A673 (cell line): ENCODE results near the gene DLGAP1. TPM values are rescaled to one million over a fixed set of nuclear protein-coding genes. Genes with fewer than 3 reads are reported as not detected.

ENCODE experiments used
- BruUV-seq: library from RNA; stranded (reverse); fragments of 400-500 nt; replicated peaks from 2 replicates; lab custom pipeline; 2021; lab: Mats Ljungman, UMichigan
- CTCF ChIA-PET: fragments of 300-600 bp; sonication (Branson Sonifier 250); formaldehyde crosslinking; loops from one replicate; lab custom pipeline; 2022; ENCODE audit warnings: antibody characterized with exemption; lab: Charles Lee
- POLR2A ChIA-PET: fragments of 300-600 bp; sonication (Branson Sonifier 250); formaldehyde crosslinking; loops from one replicate; lab custom pipeline; 2022; ENCODE audit warnings: antibody characterized with exemption; ENCODE audit not compliant: low non-redundant PET; lab: Charles Lee
- DNase-seq: peaks from one replicate; pipeline ENCODE4 v3.0.0-alpha.2; 2015; ENCODE audit warnings: low spot score
- H3K27ac ChIP-seq: fragments of 200-600 bp; sonication (generic); 2 replicates; pipeline ENCODE4 v1.5.1; 2016; ENCODE audit warnings: mixed run types, low read depth, mild to moderate bottlenecking, mixed read lengths, antibody characterized with exemption, low read length; ENCODE audit not compliant: poor library complexity, severe bottlenecking
- H3K27me3 ChIP-seq: fragments of 200-600 bp; sonication (generic); replicated peaks from 2 replicates; pipeline ENCODE4 v1.6.1; 2017; ENCODE audit warnings: mixed run types, low read depth, mild to moderate bottlenecking, mixed read lengths, antibody characterized with exemption, low read length; ENCODE audit not compliant: insufficient read depth, poor library complexity
- H3K36me3 ChIP-seq: fragments of 200-600 bp; sonication (generic); 2 replicates; pipeline ENCODE4 v1.6.1; 2016; ENCODE audit warnings: mixed run types, mild to moderate bottlenecking, mixed read lengths, antibody characterized with exemption, low read length; ENCODE audit not compliant: insufficient read depth, poor library complexity, severe bottlenecking
- H3K4me1 ChIP-seq: fragments of 200-600 bp; sonication (generic); 2 replicates; pipeline ENCODE4 v1.6.1; 2017; ENCODE audit warnings: mixed run types, mild to moderate bottlenecking, mixed read lengths, antibody characterized with exemption, low read length; ENCODE audit not compliant: insufficient read depth, poor library complexity, severe bottlenecking
- H3K4me3 ChIP-seq: fragments of 200-600 bp; sonication (generic); 2 replicates; pipeline ENCODE4 v1.5.1; 2016; ENCODE audit warnings: low read depth, mixed run types, mild to moderate bottlenecking, mixed read lengths, low read length; ENCODE audit not compliant: poor library complexity, severe bottlenecking
- H3K9me3 ChIP-seq: fragments of 200-600 bp; sonication (generic); 2 replicates; pipeline ENCODE4 v1.6.1; 2016; ENCODE audit warnings: mixed run types, low read depth, mild to moderate bottlenecking, mixed read lengths, antibody characterized with exemption, low read length; ENCODE audit not compliant: poor library complexity, severe bottlenecking
- CTCF ChIP-seq: fragments of 300-800, 200-600 bp; sonication (generic); conservative IDR thresholded peaks from 2 replicates; pipeline ENCODE4 v1.5.1; 2017; ENCODE audit warnings: low read depth, mild to moderate bottlenecking, antibody characterized with exemption, low read length, moderate library complexity, mixed read lengths
- EZH2 ChIP-seq: fragments of 200-600 bp; sonication (generic); IDR thresholded peaks from 2 replicates; pipeline ENCODE4 v1.6.1; 2017; ENCODE audit warnings: borderline replicate concordance, low read depth, mild to moderate bottlenecking, mixed read lengths, antibody characterized with exemption, low read length; ENCODE audit not compliant: poor library complexity, severe bottlenecking
- intact Hi-C: fragments of 100-400 bp; cut with micrococcal nuclease; formaldehyde crosslinking; loops from one replicate; pipeline ENCODE4 v1.10.0; 2022; ENCODE audit not compliant: unreplicated experiment
- total RNA-seq: library from RNA; stranded (reverse); gene quantifications from 2 replicates; pipeline ENCODE4 v1.2.3, GENCODE V29; 2021

Gene DLGAP1
- total RNA-seq, 1 experiment from 2014 or later = 135 TPM

- H3K36me3 ChIP-seq = no peaks in the 10 kb centered on the region
- peak overlapping the region; percentile 7 for H3K27ac ChIP-seq
- ChIA-PET POLR2A (no interaction called here), CTCF (no interaction called here)
- no TSS peak for BruUV-seq
- H3K4me1 ChIP-seq = peaks cover 27% of the 10 kb centered on the region
- no peaks in the 10 kb centered on the region for H3K27me3 ChIP-seq
- no peak for TF ChIP-seq EZH2
- no peak for TF ChIP-seq CTCF
- H3K4me3 ChIP-seq = no peak overlapping the region
- intact Hi-C loops = no loop called here
- DNase-seq = no peak
- H3K9me3 ChIP-seq = no peaks in the 10 kb centered on the region
Measured at GRCh38 chr18:3645384-3646156, 809.5 kb downstream of the DLGAP1 start.

GRCh38 chr18:3634250-3634939 lies 820.7 kb downstream of the DLGAP1 start:
- TF ChIP-seq EZH2 (no peak), CTCF (no peak)
- Histone ChIP-seq H3K4me3 (no peak overlapping the region), H3K9me3 (no peaks in the 10 kb centered on the region), H3K36me3 (no peaks in the 10 kb centered on the region), H3K27ac (no peak overlapping the region), H3K27me3 (no peaks in the 10 kb centered on the region), H3K4me1 (peaks cover 16% of the 10 kb centered on the region)
- BruUV-seq = no TSS peak
- intact Hi-C loops = no loop called here
- CTCF ChIA-PET = no interaction called here
- POLR2A ChIA-PET = no interaction called here
- DNase-seq = no peak

- no peaks in the 10 kb centered on the region for H3K9me3 ChIP-seq
- H3K4me1 ChIP-seq = peaks cover 16% of the 10 kb centered on the region
- H3K36me3 ChIP-seq = no peaks in the 10 kb centered on the region
- CTCF ChIA-PET = no interaction called here
- no peak for DNase-seq
- H3K27ac ChIP-seq = no peak overlapping the region
- TF ChIP-seq CTCF = no peak
- no peak for TF ChIP-seq EZH2
- H3K27me3 ChIP-seq = no peaks in the 10 kb centered on the region
- BruUV-seq = no TSS peak
- H3K4me3 ChIP-seq = no peak overlapping the region
- POLR2A ChIA-PET = no interaction called here
- intact Hi-C loops = no loop called here
Measured at GRCh38 chr18:3631887-3632286, 823.2 kb downstream of the DLGAP1 start.
